HepG2 (cell line): Measurements from ENCODE around the gene BAIAP2L2. TPM values are rescaled to one million over a fixed set of nuclear protein-coding genes. Genes with fewer than 3 reads are reported as not detected.
A peak's percentile ranks its signal among the peaks of the same experiment; 100 is the strongest.

Experiments used
- ATAC-seq: fragments of 200-7000 bp; cut with Tn5 transposase; 3 replicates; pipeline ENCODE4 v1.9.1; 2020; ENCODE audit warnings: mild to moderate bottlenecking, moderate library complexity
- BruUV-seq: library from RNA; stranded (reverse); fragments of 400-500 nt; replicated peaks from 2 replicates; lab custom pipeline; 2021; lab: Mats Ljungman, UMichigan
- CTCF ChIA-PET: fragments of 300-600 bp; formaldehyde crosslinking; extraction: SDS; loops from one replicate; lab custom pipeline; 2021; ENCODE audit warnings: low total read pairs, inconsistent platforms, low intra/inter-chr PET ratio; lab: Yijun Ruan, JAX
- POLR2A ChIA-PET: fragments of 350-600 bp; sonication (Branson Sonifier 250); formaldehyde crosslinking; loops from one replicate; lab custom pipeline; 2020; ENCODE audit warnings: antibody characterized with exemption, inconsistent platforms; lab: Yijun Ruan, JAX
- DNase-seq: peaks from one replicate; pipeline ENCODE4 v3.0.0-alpha.2; 2015; ENCODE audit warnings: low spot score
- FAIRE-seq: peaks from 3 replicates; lab custom pipeline; 2011; peaks lifted over from hg19 to GRCh38; lab: Jason Lieb, UNC
- H2AFZ ChIP-seq: one replicate; pipeline ENCODE4 v1.6.1; 2011; ENCODE audit warnings: low read length, inconsistent platforms
- H3K27ac ChIP-seq: fragments of 300-600 bp; 3 replicates; pipeline ENCODE4 v1.8.0; 2011; ENCODE audit warnings: mixed run types, mild to moderate bottlenecking, mixed read lengths, low read length, inconsistent platforms; ENCODE audit not compliant: insufficient read depth; ENCODE audit errors: extremely low read length
- H3K27me3 ChIP-seq, 2 experiments: fragments of 200-600 bp in 1 of 2; 2 replicates in 1 of 2; 3 replicates in 1 of 2; pipeline versions ENCODE4 v1.6.0 to v1.8.0; 2011; ENCODE audit warnings: low read length in 2 of 2, mild to moderate bottlenecking in 2 of 2, moderate library complexity in 2 of 2, inconsistent platforms in 1 of 2; ENCODE audit not compliant: insufficient read depth in 2 of 2, control insufficient read depth in 1 of 2
- H3K36me3 ChIP-seq, 2 experiments: fragments of 200-600 bp in 1 of 2; replicated peaks in 1 of 2; 2 replicates in 1 of 2; 3 replicates in 1 of 2; pipeline versions ENCODE4 v1.5.1 to v1.8.0; 2011; ENCODE audit warnings: low read length in 2 of 2, inconsistent platforms in 1 of 2; ENCODE audit not compliant: insufficient read depth in 2 of 2, control insufficient read depth in 1 of 2
- H3K4me1 ChIP-seq: 2 replicates; pipeline ENCODE4 v1.5.1; 2012; ENCODE audit warnings: low read length, inconsistent platforms; ENCODE audit not compliant: insufficient read depth
- H3K4me2 ChIP-seq: 2 replicates; pipeline ENCODE4 v1.6.0; 2011; ENCODE audit warnings: low read depth, low read length, inconsistent platforms
- H3K4me3 ChIP-seq, 3 experiments: fragments of 200-600 bp in 1 of 3; sonication (generic), shearing (Covaris generic) in 1 of 3; replicated peaks in 1 of 3; 2 replicates each; pipeline ENCODE4 v1.5.1; 2011 to 2016; ENCODE audit warnings: low read length in 3 of 3, inconsistent platforms in 2 of 3, low read depth in 2 of 3, mild to moderate bottlenecking in 2 of 3, control low read depth in 1 of 3, mixed read lengths in 1 of 3; ENCODE audit not compliant: insufficient read depth in 1 of 3
- H3K79me2 ChIP-seq: one replicate; pipeline ENCODE4 v1.6.1; 2011; ENCODE audit warnings: low read length, inconsistent platforms; ENCODE audit not compliant: insufficient read depth
- H3K9ac ChIP-seq: 2 replicates; pipeline ENCODE4 v1.6.0; 2011; ENCODE audit warnings: mild to moderate bottlenecking, low read depth, low read length, inconsistent platforms; ENCODE audit not compliant: insufficient read depth
- H3K9me3 ChIP-seq: 2 replicates; pipeline ENCODE4 v1.5.1; 2012; ENCODE audit warnings: mild to moderate bottlenecking, low read length
- H4K20me1 ChIP-seq: 2 replicates; pipeline ENCODE4 v1.6.0; 2011; ENCODE audit warnings: inconsistent platforms, mild to moderate bottlenecking, low read length, moderate library complexity; ENCODE audit not compliant: insufficient read depth
- ARNT ChIP-seq: fragments of 450-650 bp; IDR thresholded peaks from 2 replicates; pipeline ENCODE4 v1.6.1; 2017
- ESRRA ChIP-seq: sonication (generic); formaldehyde crosslinking; IDR thresholded peaks from 2 replicates; pipeline ENCODE4 v1.5.1; 2020; ENCODE audit warnings: mild to moderate bottlenecking, low read depth, missing genetic modification reagents
- KDM3A ChIP-seq: IDR thresholded peaks from 2 replicates; pipeline ENCODE4 v1.6.1; 2018; ENCODE audit warnings: low read depth, missing compliant biosample characterization
- KLF15 ChIP-seq: sonication (generic); formaldehyde crosslinking; IDR thresholded peaks from 2 replicates; pipeline ENCODE4 v1.8.1; 2023; ENCODE audit warnings: borderline replicate concordance, mild to moderate bottlenecking, inconsistent platforms, missing genetic modification reagents, mixed read lengths
- NFATC3 ChIP-seq: sonication (generic); formaldehyde crosslinking; IDR thresholded peaks from 2 replicates; pipeline ENCODE4 v1.5.1; 2020; ENCODE audit warnings: mild to moderate bottlenecking, missing genetic modification reagents
- TEAD3 ChIP-seq: optimal IDR thresholded peaks from 2 replicates; pipeline ENCODE3; 2016; ENCODE audit warnings: borderline replicate concordance
- XRCC5 ChIP-seq: fragments of 200-400 bp; formaldehyde crosslinking; optimal IDR thresholded peaks from 2 replicates; pipeline ENCODE3; 2017; ENCODE audit warnings: mild to moderate bottlenecking, low read length
- ZNF224 ChIP-seq: sonication (generic); formaldehyde crosslinking; IDR thresholded peaks from 2 replicates; pipeline ENCODE4 v1.5.0; 2020; ENCODE audit warnings: mild to moderate bottlenecking, missing genetic modification reagents
- ZNF468 ChIP-seq: sonication (generic); formaldehyde crosslinking; IDR thresholded peaks from 2 replicates; pipeline ENCODE4 v1.8.0; 2022; ENCODE audit warnings: mild to moderate bottlenecking, moderate library complexity, missing genetic modification reagents
- ZNF878 ChIP-seq: sonication (generic); formaldehyde crosslinking; IDR thresholded peaks from 2 replicates; pipeline ENCODE4 v1.8.1; 2023; ENCODE audit warnings: mild to moderate bottlenecking, missing genetic modification reagents, moderate library complexity
- ZSCAN25 ChIP-seq: sonication (generic); formaldehyde crosslinking; IDR thresholded peaks from 2 replicates; pipeline ENCODE4 v1.8.0; 2022; ENCODE audit warnings: mild to moderate bottlenecking, missing genetic modification reagents
- WGBS: methylation state at CpG from one replicate; pipeline ENCODE4 v1.1.6; 2017; ENCODE audit warnings: low lambda C conversion rate; 5-methylcytosine and 5-hydroxymethylcytosine counted together
- in situ Hi-C: cut with HindIII; loops from 2 replicates; pipeline ENCODE4 v1.10.0; 2017; ENCODE audit warnings: low pct_unique_long_range_greater_than_20kb; ENCODE audit not compliant: extremely low pct_ligation_motif_present
- intact Hi-C: fragments of 100-400 bp; cut with micrococcal nuclease; formaldehyde crosslinking; loops from one replicate; pipeline ENCODE4 v1.10.0; 2022; ENCODE audit not compliant: unreplicated experiment
- polyA plus RNA-seq, 8 experiments: library from polyadenylated mRNA; depleted of rRNA in 3 of 8; stranded (reverse) in 7 of 8; unstranded in 1 of 8; fragments of >200 nt; fragmentation: Illumina TruSeq in 4 of 8; extraction: Trizol in 4 of 8; gene quantifications; 2 replicates each; pipeline versions ENCODE4 v1.2.1 to v1.2.3, GENCODE V29; 2011 to 2016; ENCODE audit warnings: low read depth in 4 of 8, missing spikeins in 1 of 8, mixed read lengths in 1 of 8; ENCODE audit not compliant: insufficient read depth in 1 of 8
- total RNA-seq, 5 experiments: library from RNA; depleted of rRNA; stranded (reverse); fragments of >200 nt; fragmentation: Illumina TruSeq; extraction: Trizol; gene quantifications; 2 replicates each; pipeline ENCODE4 v1.2.3, GENCODE V29; 2016; ENCODE audit warnings: low read depth in 1 of 5
- TF ChIP-seq, protein P1 (sequence below): sonication (generic); formaldehyde crosslinking; IDR thresholded peaks from 2 replicates; pipeline ENCODE4 v1.5.0; 2020; ENCODE audit warnings: mild to moderate bottlenecking, missing genetic modification reagents, borderline replicate concordance

Gene BAIAP2L2
- total and polyA plus RNA-seq, 2 of the 13 experiments (the other 11 are each of a cell fraction or from before 2014, with no cell fraction given) = 4.4 to 7.5 TPM

DNA sequence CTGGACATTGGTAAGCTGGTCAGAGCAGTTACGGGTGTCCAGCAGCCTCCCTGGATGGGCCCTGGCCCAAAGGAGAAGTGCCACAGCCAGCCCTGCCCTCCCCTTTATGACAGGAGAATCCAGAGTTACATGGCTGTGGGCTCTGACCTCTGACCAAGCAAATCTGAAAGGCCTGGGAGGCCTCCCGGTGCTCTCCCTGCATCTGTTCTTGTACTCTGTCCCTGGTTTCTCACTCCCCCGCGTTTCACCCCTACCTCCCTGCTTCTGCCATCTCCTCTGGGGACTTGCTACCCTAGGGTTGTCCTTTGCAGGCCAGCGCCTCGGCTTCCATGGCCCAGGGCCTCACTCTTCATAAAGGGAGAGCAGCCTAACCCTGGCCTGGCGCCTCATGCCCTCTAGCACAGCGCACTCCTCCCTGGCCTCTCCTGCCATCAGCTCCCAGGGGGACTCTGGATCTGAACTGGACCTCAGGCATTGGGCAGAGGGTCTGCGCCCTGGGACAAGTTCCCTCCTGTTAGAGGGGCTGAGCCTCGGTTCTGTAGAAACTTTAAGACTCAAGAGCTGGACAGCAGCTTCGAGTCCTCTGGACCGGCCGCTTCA is 42.6 kb downstream of the BAIAP2L2 start:
- H3K36me3 ChIP-seq = peaks cover 24 to 40% of the 10 kb centered on the region in 2 experiments; a peak in 4 of 5 replicates
- TF ChIP-seq ZNF878 (CRISPR knock-in tag) (no peak), ESRRA (no peak), KLF15 (no peak), NFATC3 (no peak), ZSCAN25 (CRISPR knock-in tag) (peak; percentile 75), TEAD3 (CRISPR knock-in tag) (no peak), XRCC5 (no peak), KDM3A (CRISPR knock-in tag) (no peak)
- TF ChIP-seq, all 625 proteins: peak for 1
- intact Hi-C loops = no loop called here
- CTCF ChIA-PET = no interaction called here
- ATAC-seq = peak; percentile 22; the same call in 1 of the 3 replicates
- Histone ChIP-seq H3K4me3 (no peak overlapping the region), H3K9me3 (no peaks in the 10 kb centered on the region), H3K4me2 (no peak overlapping the region), H3K9ac (no peak overlapping the region), H3K27ac (no peak overlapping the region), H3K4me1 (0 out of 2 replicates have a peak, but pooled peaks cover 5% of the 10 kb centered on the region), H2AFZ (no peak overlapping the region), H4K20me1 (no peaks in the 10 kb centered on the region), H3K27me3 (no peaks in the 10 kb centered on the region), H3K79me2 (no peaks in the 10 kb centered on the region)
- WGBS = 82% methylated on average over 11 of the region's 13 CpGs
- FAIRE-seq = no peak
- POLR2A ChIA-PET = no interaction called here
- DNase-seq = no peak
- BruUV-seq = no TSS peak
- in situ Hi-C loops = no loop called here

DNA sequence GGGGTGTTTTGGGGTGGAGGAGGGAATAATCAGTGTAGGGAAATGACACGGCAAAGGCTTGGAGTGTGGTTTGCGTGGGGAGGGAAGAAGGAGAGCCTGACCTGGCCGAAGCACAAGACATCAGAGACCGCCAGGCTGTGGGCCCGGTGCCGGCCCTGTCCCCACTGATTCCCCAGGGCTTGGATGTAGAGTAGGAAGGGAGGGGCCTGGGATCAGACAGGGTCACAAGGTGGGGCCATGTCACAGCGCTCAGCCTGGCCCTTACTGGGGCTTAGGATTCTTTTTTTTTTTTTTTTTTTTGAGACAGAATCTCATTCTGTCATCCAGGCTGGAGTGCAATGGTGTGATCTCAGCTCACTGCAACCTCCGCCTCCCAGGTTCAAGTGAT is 43.5 kb downstream of the BAIAP2L2 start:
- Histone ChIP-seq H3K4me1 (0 out of 2 replicates have a peak, but pooled peaks cover 5% of the 10 kb centered on the region), H2AFZ (no peak overlapping the region), H3K79me2 (no peaks in the 10 kb centered on the region), H3K4me2 (no peak overlapping the region), H4K20me1 (no peaks in the 10 kb centered on the region), H3K36me3 (peaks cover 20 to 39% of the 10 kb centered on the region in 2 experiments; a peak in 4 of 5 replicates), H3K9me3 (no peaks in the 10 kb centered on the region), H3K4me3 (no peak overlapping the region), H3K27ac (no peak overlapping the region), H3K27me3 (no peaks in the 10 kb centered on the region), H3K9ac (no peak overlapping the region)
- no TSS peak for BruUV-seq
- DNase-seq = no peak
- in situ Hi-C loops (no loop called here), intact Hi-C loops (no loop called here)
- POLR2A ChIA-PET = no interaction called here
- no peak for FAIRE-seq
- WGBS = 97% methylated on average over 8 of the region's 8 CpGs
- ATAC-seq = no peak
- CTCF ChIA-PET = no interaction called here
- TF ChIP-seq, protein P1, sequence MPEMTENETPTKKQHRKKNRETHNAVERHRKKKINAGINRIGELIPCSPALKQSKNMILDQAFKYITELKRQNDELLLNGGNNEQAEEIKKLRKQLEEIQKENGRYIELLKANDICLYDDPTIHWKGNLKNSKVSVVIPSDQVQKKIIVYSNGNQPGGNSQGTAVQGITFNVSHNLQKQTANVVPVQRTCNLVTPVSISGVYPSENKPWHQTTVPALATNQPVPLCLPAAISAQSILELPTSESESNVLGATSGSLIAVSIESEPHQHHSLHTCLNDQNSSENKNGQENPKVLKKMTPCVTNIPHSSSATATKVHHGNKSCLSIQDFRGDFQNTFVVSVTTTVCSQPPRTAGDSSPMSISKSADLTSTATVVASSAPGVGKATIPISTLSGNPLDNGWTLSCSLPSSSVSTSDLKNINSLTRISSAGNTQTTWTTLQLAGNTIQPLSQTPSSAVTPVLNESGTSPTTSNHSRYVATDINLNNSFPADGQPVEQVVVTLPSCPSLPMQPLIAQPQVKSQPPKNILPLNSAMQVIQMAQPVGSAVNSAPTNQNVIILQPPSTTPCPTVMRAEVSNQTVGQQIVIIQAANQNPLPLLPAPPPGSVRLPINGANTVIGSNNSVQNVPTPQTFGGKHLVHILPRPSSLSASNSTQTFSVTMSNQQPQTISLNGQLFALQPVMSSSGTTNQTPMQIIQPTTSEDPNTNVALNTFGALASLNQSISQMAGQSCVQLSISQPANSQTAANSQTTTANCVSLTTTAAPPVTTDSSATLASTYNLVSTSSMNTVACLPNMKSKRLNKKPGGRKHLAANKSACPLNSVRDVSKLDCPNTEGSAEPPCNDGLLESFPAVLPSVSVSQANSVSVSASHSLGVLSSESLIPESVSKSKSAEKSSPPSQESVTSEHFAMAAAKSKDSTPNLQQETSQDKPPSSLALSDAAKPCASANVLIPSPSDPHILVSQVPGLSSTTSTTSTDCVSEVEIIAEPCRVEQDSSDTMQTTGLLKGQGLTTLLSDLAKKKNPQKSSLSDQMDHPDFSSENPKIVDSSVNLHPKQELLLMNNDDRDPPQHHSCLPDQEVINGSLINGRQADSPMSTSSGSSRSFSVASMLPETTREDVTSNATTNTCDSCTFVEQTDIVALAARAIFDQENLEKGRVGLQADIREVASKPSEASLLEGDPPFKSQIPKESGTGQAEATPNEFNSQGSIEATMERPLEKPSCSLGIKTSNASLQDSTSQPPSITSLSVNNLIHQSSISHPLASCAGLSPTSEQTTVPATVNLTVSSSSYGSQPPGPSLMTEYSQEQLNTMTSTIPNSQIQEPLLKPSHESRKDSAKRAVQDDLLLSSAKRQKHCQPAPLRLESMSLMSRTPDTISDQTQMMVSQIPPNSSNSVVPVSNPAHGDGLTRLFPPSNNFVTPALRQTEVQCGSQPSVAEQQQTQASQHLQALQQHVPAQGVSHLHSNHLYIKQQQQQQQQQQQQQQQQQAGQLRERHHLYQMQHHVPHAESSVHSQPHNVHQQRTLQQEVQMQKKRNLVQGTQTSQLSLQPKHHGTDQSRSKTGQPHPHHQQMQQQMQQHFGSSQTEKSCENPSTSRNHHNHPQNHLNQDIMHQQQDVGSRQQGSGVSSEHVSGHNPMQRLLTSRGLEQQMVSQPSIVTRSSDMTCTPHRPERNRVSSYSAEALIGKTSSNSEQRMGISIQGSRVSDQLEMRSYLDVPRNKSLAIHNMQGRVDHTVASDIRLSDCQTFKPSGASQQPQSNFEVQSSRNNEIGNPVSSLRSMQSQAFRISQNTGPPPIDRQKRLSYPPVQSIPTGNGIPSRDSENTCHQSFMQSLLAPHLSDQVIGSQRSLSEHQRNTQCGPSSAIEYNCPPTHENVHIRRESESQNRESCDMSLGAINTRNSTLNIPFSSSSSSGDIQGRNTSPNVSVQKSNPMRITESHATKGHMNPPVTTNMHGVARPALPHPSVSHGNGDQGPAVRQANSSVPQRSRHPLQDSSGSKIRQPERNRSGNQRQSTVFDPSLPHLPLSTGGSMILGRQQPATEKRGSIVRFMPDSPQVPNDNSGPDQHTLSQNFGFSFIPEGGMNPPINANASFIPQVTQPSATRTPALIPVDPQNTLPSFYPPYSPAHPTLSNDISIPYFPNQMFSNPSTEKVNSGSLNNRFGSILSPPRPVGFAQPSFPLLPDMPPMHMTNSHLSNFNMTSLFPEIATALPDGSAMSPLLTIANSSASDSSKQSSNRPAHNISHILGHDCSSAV (CRISPR knock-in tag) = no peak
- TF ChIP-seq ZNF468 (CRISPR knock-in tag) = no peak
- no peak for TF ChIP-seq ZNF224 (CRISPR knock-in tag)
- TF ChIP-seq ARNT = no peak
